DOHH2 (cell line): ENCODE measurements around the gene GMDS.

Source experiments
- EZH2phosphoT487 ChIP-seq: fragments of 200-600 bp; sonication (generic); IDR thresholded peaks from 2 replicates; pipeline ENCODE4 v1.6.1; 2017; ENCODE audit warnings: borderline replicate concordance, mild to moderate bottlenecking, antibody characterized with exemption, low read length, moderate library complexity, mixed read lengths
- TF ChIP-seq, protein P1 (sequence below): fragments of 200-600 bp; sonication (generic); IDR thresholded peaks from one replicate; pipeline ENCODE4 v1.5.1; 2014; ENCODE audit warnings: antibody characterized with exemption, mild to moderate bottlenecking, low read depth, low read length; ENCODE audit not compliant: poor library complexity, severe bottlenecking

DNA sequence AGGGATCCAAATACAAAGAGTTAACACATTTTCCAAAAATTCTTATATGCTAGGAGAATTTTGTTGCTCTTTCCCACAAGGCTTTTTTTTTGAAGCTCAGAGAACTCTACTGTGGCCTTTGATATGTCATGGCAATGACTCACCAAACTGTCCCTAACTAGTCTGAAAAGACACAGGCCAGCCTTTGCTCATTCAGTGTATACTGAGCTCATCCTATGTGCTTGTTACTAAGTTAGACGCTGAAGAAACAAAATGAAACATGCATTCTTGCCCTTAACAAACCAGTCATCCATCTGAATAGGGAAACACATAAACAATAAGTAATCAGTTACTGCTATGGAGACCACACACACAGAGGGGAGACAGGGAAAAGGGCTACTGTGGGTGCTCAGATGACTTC is 343.8 kb downstream of the GMDS start:
- TF ChIP-seq, protein P1, sequence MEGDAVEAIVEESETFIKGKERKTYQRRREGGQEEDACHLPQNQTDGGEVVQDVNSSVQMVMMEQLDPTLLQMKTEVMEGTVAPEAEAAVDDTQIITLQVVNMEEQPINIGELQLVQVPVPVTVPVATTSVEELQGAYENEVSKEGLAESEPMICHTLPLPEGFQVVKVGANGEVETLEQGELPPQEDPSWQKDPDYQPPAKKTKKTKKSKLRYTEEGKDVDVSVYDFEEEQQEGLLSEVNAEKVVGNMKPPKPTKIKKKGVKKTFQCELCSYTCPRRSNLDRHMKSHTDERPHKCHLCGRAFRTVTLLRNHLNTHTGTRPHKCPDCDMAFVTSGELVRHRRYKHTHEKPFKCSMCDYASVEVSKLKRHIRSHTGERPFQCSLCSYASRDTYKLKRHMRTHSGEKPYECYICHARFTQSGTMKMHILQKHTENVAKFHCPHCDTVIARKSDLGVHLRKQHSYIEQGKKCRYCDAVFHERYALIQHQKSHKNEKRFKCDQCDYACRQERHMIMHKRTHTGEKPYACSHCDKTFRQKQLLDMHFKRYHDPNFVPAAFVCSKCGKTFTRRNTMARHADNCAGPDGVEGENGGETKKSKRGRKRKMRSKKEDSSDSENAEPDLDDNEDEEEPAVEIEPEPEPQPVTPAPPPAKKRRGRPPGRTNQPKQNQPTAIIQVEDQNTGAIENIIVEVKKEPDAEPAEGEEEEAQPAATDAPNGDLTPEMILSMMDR, result no peak
- no peak for TF ChIP-seq EZH2phosphoT487
